GM21717 (cell line): ENCODE data around the gene LGI2.

Experiments used
- ATAC-seq: cut with Tn5 transposase; IDR thresholded peaks from one replicate; pipeline ENCODE4 v1.9.1; 2021; ENCODE audit warnings: mild to moderate bottlenecking, moderate library complexity; ENCODE audit not compliant: unreplicated experiment

Gene LGI2

GRCh38 chr4:24968278-24968677 is 62.5 kb downstream of the LGI2 start:
- ATAC-seq: no peak

- ATAC-seq: no peak
Observed at GRCh38 chr4:24967346-24967745, 63.4 kb downstream of the LGI2 start.

- no peak for ATAC-seq
Observed at GRCh38 chr4:24966076-24966475, 64.7 kb downstream of the LGI2 start.

GRCh38 chr4:24965627-24966026 is 65.1 kb downstream of the LGI2 start:
- no peak for ATAC-seq

- ATAC-seq: no peak
Observed at GRCh38 chr4:24963277-24963676, 67.5 kb downstream of the LGI2 start.

GRCh38 chr4:24957886-24958285 is 72.9 kb downstream of the LGI2 start:
- no peak for ATAC-seq

GRCh38 chr4:24956763-24957162 is 74.0 kb downstream of the LGI2 start:
- ATAC-seq: no peak

- ATAC-seq: no peak
Observed at GRCh38 chr4:24956091-24956490, 74.7 kb downstream of the LGI2 start.

- ATAC-seq: no peak
Observed at GRCh38 chr4:24952667-24953066, 78.1 kb downstream of the LGI2 start.

- no peak for ATAC-seq
Observed at GRCh38 chr4:24949970-24950369, 80.8 kb downstream of the LGI2 start.
